Mononuclear cell (primary cell): ENCODE measurements around the gene MGAT5. TPM values are rescaled to one million over a fixed set of nuclear protein-coding genes. Genes with fewer than 3 reads are reported as not detected.

Experiments
- H3K27me3 ChIP-seq: 2 replicates; pipeline ENCODE4 v1.6.0; 2011; ENCODE audit warnings: low read length, control low read depth; ENCODE audit not compliant: insufficient read depth
- H3K4me1 ChIP-seq: 2 replicates; pipeline ENCODE4 v1.5.1; 2011; ENCODE audit warnings: mild to moderate bottlenecking, low read length, control low read depth; ENCODE audit not compliant: insufficient read depth
- H3K4me3 ChIP-seq: 2 replicates; pipeline ENCODE4 v1.5.1; 2011; ENCODE audit warnings: mild to moderate bottlenecking, low read length, moderate library complexity
- H3K9me3 ChIP-seq: 2 replicates; pipeline ENCODE4 v1.5.1; 2011; ENCODE audit warnings: low read depth, mild to moderate bottlenecking, control low read depth, low read length
- total RNA-seq: library from RNA; depleted of rRNA; stranded (reverse); fragments of >200 nt; gene quantifications from one replicate; pipeline ENCODE4 v1.2.3, GENCODE V29; 2012

The MGAT5 gene
- total RNA-seq, 1 donor: 41.3 TPM

- no peaks in the 10 kb centered on the region for H3K27me3 ChIP-seq
- peaks cover 83% of the 10 kb centered on the region for H3K4me1 ChIP-seq
- H3K4me3 ChIP-seq: no peak overlapping the region
- H3K9me3 ChIP-seq: no peaks in the 10 kb centered on the region
Measured at GRCh38 chr2:134257509-134257908, 3.6 kb downstream of the MGAT5 start.

GRCh38 chr2:134257965-134258683 is 4.3 kb downstream of the MGAT5 start:
- H3K9me3 ChIP-seq: no peaks in the 10 kb centered on the region
- peaks cover 82% of the 10 kb centered on the region for H3K4me1 ChIP-seq
- no peak overlapping the region for H3K4me3 ChIP-seq
- no peaks in the 10 kb centered on the region for H3K27me3 ChIP-seq

DNA sequence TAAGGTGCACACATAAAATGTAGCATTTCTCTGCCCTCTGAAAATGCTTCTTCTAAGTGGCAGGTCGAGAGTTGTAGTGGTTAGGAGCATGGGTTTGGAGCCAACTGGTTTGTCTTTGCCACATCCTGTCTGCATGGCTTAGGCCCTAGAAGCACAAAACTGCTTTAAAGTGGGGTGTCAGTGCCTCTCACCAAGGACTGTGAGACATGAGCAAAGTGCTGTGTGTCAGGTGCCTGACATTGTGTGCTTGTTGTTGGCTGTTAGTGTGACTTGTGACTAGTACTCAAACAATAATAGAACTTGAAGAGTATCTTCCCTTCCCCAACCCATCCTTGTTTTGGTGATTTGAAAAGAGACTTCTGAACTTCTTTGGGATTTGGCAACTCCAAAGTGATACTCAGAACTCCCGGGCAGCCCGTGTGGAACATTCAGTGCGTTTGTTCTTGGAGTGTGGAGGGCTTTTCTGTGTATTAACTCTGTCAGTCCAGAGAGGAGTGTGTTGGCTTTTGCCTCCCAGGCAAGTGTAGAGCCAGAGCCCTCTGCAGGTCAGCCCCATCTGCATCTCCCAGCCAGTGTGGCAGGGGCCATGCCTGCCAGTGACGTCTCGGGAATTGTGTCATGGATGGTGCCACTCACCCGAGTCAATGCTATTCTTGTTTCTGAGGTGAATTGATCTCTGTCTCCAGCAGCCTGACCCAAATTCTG is 5.0 kb downstream of the MGAT5 start:
- H3K4me1 ChIP-seq: peaks cover 78% of the 10 kb centered on the region
- no peak overlapping the region for H3K4me3 ChIP-seq
- no peaks in the 10 kb centered on the region for H3K27me3 ChIP-seq
- no peaks in the 10 kb centered on the region for H3K9me3 ChIP-seq

DNA sequence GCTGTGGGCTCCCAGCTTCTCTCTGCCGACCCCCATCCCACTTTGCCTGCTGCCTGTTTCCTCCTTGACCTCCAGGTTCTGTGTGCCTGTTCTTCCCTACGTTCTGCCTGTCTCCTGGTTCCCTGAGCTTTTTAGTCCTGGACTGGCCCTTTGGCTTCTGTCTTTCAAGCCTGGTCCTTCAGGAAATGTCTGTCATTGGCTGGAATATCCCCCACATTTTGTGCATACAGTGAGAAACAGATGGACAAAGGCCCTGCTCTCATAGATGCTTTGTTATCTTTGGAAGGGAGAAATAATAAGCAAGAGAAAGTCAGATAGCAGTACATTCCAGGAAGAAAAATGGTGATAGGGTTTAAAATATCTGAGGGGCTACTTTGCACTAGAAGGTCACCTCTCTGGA is 5.7 kb downstream of the MGAT5 start:
- H3K4me1 ChIP-seq: peaks cover 71% of the 10 kb centered on the region
- no peak overlapping the region for H3K4me3 ChIP-seq
- no peaks in the 10 kb centered on the region for H3K9me3 ChIP-seq
- H3K27me3 ChIP-seq: no peaks in the 10 kb centered on the region

- Histone ChIP-seq H3K27me3 (no peaks in the 10 kb centered on the region), H3K4me3 (no peak overlapping the region), H3K4me1 (peaks cover 72% of the 10 kb centered on the region), H3K9me3 (no peaks in the 10 kb centered on the region)
Measured at GRCh38 chr2:134259994-134260393, 6.1 kb downstream of the MGAT5 start.

DNA sequence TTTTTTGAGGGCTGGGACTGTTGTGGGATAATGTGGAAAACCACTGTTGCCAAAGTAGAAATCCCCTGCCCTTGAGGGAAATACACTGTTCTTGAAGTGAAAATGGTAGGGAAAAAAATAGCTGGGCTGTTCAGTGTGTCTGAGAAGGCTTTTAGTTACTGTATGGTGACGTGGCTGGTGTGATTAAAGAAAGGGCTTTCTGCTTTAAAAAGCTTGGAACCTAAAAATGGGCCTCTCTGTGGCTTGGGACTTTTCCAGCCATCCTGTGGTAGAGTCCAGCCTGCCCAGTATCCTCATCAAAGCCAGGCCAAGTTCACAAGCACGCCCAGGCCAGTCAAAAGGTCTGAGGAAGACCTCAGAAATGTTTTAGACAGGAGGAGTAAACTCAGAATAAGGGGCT is 6.8 kb downstream of the MGAT5 start:
- Histone ChIP-seq H3K9me3 (no peaks in the 10 kb centered on the region), H3K4me3 (no peak overlapping the region), H3K27me3 (no peaks in the 10 kb centered on the region), H3K4me1 (peaks cover 71% of the 10 kb centered on the region)

GRCh38 chr2:134261398-134262131 is 7.7 kb downstream of the MGAT5 start:
- Histone ChIP-seq H3K4me1 (peaks cover 71% of the 10 kb centered on the region), H3K27me3 (no peaks in the 10 kb centered on the region), H3K9me3 (no peaks in the 10 kb centered on the region), H3K4me3 (no peak overlapping the region)

DNA sequence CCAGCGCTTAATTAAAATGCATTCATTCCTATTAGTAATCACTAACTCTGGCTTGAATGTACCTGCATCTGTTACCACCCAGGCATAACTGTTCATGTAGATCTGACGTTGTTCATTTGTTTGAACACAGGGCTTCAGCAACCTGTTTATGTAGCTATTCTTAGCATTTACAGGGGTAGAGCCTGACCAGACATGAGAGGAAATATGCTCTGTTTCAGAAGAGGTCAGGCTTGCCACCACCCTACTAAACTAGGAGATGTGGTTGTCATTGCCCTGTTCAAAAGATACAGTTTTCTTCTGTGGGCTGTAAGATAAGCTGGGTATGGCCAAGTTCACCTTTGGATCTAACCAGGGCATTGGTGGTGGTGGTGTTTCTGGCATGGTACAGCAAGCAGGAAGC is 8.8 kb downstream of the MGAT5 start:
- no peaks in the 10 kb centered on the region for H3K9me3 ChIP-seq
- H3K27me3 ChIP-seq: no peaks in the 10 kb centered on the region
- H3K4me1 ChIP-seq: peaks cover 65% of the 10 kb centered on the region
- H3K4me3 ChIP-seq: no peak overlapping the region

- Histone ChIP-seq H3K4me1 (peaks cover 35% of the 10 kb centered on the region), H3K27me3 (no peaks in the 10 kb centered on the region), H3K4me3 (no peak overlapping the region)
Measured at GRCh38 chr2:134268265-134268664, 14.4 kb downstream of the MGAT5 start.

DNA sequence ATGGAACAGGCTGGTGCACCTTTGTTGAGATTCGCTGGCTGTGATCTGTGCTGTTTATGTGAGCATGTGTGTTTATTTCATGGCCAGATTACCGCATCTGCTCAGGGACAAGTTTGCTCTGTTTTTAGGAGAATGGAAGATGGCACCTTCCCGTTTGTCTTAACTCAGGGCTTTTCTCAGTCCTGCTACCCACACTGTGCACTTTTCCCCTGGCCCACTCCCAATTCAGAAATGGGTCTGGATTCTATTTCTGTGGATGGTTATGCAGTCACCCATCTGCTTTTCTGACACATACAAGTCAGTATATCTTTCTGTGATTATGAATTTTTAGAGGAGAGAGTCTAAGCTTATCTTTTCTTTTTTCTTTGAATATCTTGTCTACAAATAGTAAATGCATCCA is 15.4 kb downstream of the MGAT5 start:
- Histone ChIP-seq H3K4me3 (no peak overlapping the region), H3K9me3 (no peaks in the 10 kb centered on the region), H3K4me1 (peaks cover 35% of the 10 kb centered on the region), H3K27me3 (no peaks in the 10 kb centered on the region)

More at GRCh38 chr2:134268265-134268664, 14.4 kb downstream of the MGAT5 start:
- H3K9me3 ChIP-seq: no peaks in the 10 kb centered on the region

DNA sequence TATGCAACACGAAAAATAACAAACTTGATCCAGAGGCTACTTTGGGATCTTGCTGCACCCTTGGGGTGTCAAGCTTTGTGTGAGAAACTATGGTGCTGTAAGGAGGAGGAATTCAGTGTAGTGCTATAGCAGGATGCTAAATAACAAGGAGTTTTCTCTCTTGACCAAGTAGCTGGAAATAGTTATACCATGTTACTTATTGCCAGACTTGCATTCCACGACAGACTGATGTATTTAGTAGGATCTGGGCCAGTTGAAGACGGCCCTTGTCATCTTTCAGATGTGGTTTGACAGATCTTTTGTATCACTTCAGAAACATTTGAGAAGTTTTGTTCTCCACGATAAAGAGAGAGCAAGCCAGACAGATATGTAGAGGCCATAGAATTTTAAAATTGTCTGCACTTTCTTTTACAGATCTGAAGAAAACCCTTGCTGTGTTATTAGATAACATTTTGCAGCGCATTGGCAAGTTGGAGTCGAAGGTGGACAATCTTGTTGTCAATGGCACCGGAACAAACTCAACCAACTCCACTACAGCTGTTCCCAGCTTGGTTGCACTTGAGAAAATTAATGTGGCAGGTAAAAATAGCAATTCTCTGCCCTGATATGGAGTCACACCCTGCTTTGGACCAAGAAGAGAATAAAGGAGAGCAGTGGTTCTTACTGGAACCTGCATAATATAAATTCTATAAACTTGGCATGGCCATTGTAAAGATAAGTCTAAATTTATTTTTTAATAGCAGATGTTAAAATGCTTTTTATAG is 16.3 kb downstream of the MGAT5 start:
- Histone ChIP-seq H3K4me3 (no peak overlapping the region), H3K27me3 (no peaks in the 10 kb centered on the region), H3K9me3 (no peaks in the 10 kb centered on the region), H3K4me1 (peaks cover 38% of the 10 kb centered on the region)

- no peaks in the 10 kb centered on the region for H3K9me3 ChIP-seq
- H3K4me1 ChIP-seq: peaks cover 47% of the 10 kb centered on the region
- H3K27me3 ChIP-seq: no peaks in the 10 kb centered on the region
- H3K4me3 ChIP-seq: no peak overlapping the region
Measured at GRCh38 chr2:134271758-134272157, 17.9 kb downstream of the MGAT5 start.

DNA sequence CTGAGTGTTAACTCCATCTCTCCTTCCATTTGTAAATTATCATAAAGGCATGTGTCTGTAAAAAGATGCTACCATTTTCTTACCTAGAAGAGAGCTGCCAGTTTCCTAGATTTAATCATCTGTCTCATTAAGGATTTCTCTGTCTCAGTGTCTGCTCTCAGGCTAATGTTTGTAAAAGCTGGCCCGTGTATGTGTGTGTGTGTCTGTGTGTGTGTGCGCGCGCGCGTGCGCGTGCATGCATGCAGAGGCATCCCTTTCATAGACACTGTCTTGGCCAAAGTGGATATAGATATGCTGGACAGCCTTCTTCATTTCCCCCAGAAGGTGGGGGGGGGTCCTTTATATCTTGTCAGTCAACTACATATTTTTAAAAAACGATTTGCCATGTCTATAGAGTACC is 18.9 kb downstream of the MGAT5 start:
- Histone ChIP-seq H3K4me3 (no peak overlapping the region), H3K27me3 (no peaks in the 10 kb centered on the region), H3K9me3 (no peaks in the 10 kb centered on the region), H3K4me1 (peaks cover 50% of the 10 kb centered on the region)

DNA sequence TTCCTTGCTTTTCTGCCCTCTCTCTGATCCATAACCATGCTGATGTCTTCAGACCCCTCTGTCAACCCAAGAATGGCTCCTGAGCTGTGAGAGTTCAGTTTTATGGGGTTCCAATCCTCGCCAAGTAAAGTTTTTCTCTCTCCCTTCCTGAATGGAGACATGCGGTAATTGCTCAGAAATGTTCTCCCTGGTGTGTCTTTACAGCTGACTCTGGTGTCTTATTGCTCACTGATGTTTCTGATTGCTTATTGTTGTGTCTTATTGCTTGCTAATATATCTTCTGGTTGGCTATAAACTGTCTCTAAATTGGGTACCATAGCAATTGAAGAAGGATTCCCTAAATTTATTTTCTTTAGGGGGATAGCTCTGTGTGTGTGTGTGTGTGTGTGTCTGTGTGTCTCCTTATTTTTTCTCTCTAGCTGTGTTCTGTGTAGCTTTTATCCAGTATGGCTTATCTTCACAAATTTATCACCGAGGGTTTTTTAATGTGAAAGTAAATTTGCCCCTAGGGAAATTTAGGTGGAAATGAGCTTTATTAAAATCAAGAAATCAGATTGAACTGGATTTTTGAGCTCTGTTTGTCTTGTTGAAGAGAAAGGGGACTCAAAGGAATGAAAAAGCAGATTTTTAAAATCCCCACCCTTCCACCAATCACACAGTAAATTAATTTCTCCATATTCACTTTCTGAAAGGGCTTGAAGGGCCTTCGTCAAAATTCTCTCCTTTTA is 19.5 kb downstream of the MGAT5 start:
- H3K4me3 ChIP-seq: no peak overlapping the region
- no peaks in the 10 kb centered on the region for H3K27me3 ChIP-seq
- H3K9me3 ChIP-seq: no peaks in the 10 kb centered on the region
- H3K4me1 ChIP-seq: peaks cover 48% of the 10 kb centered on the region
